HG02884 (cell line): ENCODE results near the gene RBBP5.

Experiments used
- ATAC-seq: cut with Tn5 transposase; IDR thresholded peaks from one replicate; pipeline ENCODE4 v1.9.1; 2021; ENCODE audit warnings: mild to moderate bottlenecking, moderate library complexity; ENCODE audit not compliant: unreplicated experiment

The RBBP5 gene

GRCh38 chr1:205058853-205059252 lies 62.9 kb downstream of the RBBP5 start:
- no peak for ATAC-seq

GRCh38 chr1:205057808-205058575 lies 63.8 kb downstream of the RBBP5 start:
- no peak for ATAC-seq

DNA sequence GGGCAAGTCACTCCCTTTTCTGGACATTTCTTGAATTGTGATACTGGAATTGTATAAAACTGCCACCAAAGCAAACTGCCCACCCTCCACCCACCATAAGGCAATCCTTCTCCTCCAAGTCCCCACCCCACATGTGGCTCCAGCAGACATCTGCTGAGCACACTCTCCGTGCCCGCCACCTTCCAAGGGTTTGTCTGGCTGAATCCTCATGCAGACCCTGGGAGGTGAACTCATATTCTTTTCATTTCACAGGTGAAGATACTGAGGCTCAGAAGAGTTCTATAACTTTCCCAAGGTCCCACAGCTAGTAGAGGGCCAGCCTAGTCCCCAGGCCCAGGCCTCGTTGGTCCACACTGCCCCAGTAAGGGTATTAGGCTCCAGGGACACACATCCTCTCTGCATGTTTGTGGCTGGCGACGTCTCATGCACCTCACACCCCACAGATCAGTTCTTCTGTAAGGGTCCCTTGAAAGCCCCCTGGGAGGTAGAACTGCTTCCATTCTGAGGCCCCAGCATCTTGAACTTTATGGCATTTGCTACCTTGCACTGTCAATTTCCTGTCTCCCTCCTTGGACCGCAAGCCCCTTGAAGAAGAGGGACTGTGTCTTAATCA lies 64.7 kb downstream of the RBBP5 start:
- no peak for ATAC-seq

DNA sequence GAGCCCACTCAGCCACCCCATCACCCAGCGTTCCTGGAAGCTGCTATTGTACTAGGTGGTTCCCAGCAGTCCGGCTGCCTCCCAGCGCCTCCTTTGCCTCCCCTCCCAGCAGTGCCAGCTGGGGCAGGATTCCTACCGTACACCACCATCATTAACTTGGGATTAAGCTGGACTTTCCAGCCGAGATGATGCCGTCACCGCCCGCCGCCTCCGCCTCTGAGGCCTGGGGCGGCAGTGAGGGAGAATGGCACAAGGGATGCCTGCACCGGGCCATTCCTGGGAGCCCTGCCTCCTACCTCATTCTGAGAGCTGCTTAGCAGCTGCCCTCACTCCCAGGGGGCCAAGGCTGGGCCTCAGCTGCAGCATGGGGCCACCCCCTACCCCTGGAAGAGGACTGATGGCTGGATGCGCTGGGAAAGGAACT lies 65.6 kb downstream of the RBBP5 start:
- ATAC-seq = no peak

- no peak for ATAC-seq
These were observed 67.8 kb downstream of the RBBP5 start for GRCh38 chr1:205054013-205054412.

DNA sequence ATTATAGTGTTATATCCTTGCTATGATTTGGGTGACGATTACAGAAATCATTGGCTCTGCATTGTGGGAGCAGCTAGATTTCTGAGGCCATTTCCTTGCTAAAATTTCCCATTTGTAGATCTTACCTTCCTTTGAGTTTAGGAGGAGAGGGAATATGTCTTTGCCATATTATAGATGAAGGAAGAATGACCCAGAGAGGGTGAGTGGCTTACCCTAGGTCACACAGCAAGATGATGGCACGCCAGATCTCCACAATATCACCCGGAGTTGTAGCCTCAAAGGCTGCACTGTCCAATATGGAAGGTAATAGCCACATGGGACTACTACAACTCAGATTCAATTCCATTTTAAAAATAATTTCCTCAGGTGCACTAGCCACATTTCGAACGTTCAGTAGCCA lies 68.5 kb downstream of the RBBP5 start:
- no peak for ATAC-seq

GRCh38 chr1:205052690-205053089 lies 69.1 kb downstream of the RBBP5 start:
- ATAC-seq = no peak

DNA sequence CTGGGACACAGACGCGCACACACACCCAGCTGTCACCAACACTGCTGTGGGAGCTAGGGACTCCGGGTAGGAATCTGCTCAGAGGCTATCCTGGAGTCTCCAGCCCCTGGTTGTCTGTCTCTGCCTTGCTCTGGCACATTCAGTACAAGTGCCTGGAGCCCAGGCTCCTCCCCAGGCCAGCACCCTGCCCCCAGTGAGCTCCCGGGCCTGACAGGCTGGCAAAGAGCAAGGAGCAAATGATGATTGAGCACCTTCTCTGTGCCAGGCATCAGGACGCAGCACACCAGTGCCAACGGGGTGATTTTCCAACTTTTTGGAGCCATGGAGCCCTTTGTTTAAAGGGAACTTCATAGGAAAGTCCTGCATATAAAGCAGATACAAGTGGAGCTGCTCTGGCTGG lies 72.3 kb downstream of the RBBP5 start:
- no peak for ATAC-seq

DNA sequence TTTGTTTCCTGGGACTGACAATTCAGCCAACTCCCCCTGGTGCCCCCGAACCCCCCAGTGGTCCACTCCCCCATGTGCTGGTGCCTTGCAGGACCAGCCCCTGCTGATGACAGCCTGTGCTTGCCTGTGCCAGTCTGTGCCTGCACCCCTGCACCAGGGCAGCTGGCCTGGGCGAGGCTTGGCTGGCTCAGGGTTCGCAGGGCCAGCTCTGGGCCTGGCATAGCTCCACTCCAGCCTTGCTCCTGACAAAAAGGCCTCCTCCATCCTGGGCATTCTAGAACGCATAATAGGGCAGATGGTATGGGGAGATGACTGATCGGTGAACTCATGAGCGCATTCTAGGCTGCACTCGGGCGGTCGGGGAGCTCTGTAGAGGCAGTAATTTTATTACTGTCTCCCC lies 73.4 kb downstream of the RBBP5 start:
- ATAC-seq = no peak

- no peak for ATAC-seq
These were observed 74.0 kb downstream of the RBBP5 start for GRCh38 chr1:205047764-205048231.

GRCh38 chr1:205046870-205047269 lies 74.9 kb downstream of the RBBP5 start:
- ATAC-seq = no peak

- ATAC-seq = no peak
These were observed 76.6 kb downstream of the RBBP5 start for GRCh38 chr1:205045146-205045545.

GRCh38 chr1:205044741-205045140 lies 77.0 kb downstream of the RBBP5 start:
- ATAC-seq = no peak

GRCh38 chr1:205043866-205044265 lies 77.9 kb downstream of the RBBP5 start:
- no peak for ATAC-seq

DNA sequence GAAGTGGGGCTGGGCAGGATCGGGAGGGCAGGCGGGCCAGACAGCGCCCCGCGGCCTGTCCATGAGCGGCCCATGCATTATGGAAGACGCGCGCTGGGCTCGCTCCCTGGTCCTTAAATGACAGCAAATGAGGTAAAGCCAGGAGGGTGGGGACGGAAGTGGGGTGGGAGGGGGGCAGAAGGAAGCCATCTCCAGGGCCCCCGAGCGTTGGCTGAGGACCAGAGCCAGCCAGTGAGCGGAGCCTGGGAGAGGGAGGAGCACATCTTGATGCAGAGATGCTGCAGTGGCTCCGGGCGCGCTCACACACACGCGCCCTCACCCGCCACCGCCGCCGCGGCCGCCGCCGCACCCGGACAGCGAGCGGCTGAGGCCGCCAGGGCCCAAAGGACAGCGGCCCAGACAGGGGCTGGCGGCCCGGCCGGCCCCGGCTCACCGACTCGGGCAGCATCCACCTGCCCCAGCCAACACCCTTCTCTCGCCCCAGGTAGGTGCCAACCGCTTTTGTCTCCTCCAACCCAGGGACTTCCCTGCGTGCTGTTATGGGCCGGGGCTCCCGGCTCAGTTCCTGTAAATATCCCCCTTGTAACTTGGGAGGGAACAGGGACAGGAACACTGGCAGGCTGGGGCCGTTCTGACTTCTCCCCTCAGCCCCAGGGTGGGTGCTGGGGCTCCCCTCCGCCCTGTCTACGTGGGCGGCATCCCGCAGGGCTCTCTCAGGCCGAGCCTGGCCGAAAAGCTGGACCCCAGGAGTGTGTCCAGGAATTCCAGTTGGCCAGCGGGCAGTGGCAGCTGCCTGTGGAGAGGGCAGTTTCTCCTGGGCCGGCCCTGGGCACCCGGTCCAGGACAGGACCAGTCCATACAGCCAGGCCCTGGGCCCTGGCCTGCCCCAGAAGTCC lies 78.6 kb downstream of the RBBP5 start, which contains the start of gene CNTN2:
TSS of gene CNTN2 (plus strand) at position 302 of the 896 bp plus-strand sequence. CDS start 9,974 bp downstream, outside the sequence.
- ATAC-seq = no peak

- ATAC-seq = no peak
These were observed 79.5 kb downstream of the RBBP5 start for GRCh38 chr1:205041998-205042910.

DNA sequence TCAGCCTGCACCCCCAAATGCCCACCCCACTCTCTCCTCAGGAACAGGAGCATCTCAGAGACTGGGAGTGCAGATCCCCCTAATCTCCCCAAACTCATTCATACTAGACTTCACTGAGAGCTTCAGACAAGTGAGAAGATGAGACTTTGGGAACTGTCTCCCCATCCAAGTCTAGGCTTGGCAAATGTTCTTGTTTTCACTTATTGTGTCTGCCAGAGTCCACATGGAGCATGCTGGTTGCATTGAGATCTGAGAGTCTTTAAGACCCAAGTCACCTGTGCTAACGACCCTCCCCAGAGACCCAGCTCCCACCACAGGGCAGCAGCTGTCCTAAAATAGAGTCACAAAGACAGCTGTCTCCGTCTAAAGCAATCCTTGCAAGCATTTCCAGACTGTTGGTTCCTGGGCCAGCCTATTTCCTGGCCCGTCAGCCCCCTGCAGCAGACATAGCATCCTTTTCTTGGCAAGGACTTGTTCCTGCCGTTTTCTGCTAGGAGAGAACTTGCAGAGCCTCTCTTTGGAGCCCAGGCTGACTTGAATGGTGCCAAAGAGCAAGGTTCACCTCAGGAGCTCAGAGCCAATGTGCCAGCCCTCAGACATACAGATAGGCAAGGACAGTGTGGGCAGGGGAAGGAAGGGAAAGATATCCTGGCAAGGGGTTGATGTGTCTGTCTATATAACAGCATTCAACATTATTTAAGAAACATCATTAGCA lies 80.6 kb downstream of the RBBP5 start:
- no peak for ATAC-seq

- ATAC-seq = no peak
These were observed 83.5 kb downstream of the RBBP5 start for GRCh38 chr1:205038132-205038786.

DNA sequence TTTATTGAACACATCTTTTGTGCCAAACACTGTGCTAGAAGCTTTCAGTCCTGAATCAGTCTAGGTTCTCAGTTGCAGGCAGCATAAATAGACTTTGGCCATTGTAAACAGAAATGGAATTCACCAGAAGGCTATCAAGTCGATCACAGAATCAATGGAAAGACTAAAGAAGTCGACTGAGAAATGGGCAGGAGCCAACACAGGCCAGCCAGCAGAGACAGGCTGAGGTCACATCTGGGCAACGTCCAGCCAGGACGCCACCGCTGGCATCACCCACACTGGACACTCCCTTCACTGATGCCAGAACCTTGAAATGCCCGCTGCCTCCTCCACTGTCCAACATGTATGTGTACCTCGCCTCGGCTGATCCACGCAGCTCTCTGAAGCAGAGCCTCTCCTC lies 84.2 kb downstream of the RBBP5 start:
- no peak for ATAC-seq
